Stimulated activated CD8-positive, alpha-beta memory T cell treated with anti-CD3 and anti-CD28 coated beads, Interleukin-15, amount 100 ng/mL, for 4 hours (primary cell): Measurements from ENCODE around the gene ZNF8.
"Not testable (repeated sequence)": the region's sequence is repeated elsewhere in the genome, so short reads cannot be mapped to it uniquely, and the experiment has no call there.

Source experiments
- DNase-seq, 2 donors: peaks; one replicate each; pipeline ENCODE4 v3.0.0-alpha.2; 2020; ENCODE audit warnings: low read depth in 2 of 2

Gene ZNF8

DNA sequence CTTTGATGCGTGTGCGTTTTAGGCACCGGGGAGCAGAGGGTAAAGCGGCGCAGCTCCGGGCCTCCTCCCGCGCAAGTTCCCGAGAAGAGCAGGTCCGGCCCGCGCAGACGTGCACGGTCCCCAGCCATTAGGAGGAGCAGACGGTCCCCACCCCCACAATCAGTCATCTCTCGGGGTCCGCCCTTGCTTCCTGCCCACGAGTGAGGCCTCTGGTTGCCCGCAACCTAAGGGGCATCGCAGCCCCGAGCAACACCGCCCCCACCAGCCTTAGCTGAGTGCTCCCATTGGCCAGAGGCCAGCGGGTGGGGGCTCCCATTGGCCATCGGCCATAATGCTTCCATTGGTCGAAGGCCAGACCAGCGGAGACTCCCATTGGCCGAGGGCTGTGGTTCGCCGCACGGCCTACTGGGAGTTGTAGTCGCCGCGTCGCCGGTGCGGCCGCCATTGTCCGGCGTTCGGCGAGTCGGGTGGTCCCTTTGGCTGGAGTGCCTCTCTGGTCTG is at the start of gene ZNF8:
Gene ZNF8 (plus strand): TSS at position 415 of the 501 bp plus-strand sequence. CDS start 127 bp downstream, outside the sequence.
- DNase-seq, result peak; percentile 97

- DNase-seq, result no peak
Observed at GRCh38 chr19:58229255-58229639, 49.5 kb upstream of the ZNF8 start.

DNA sequence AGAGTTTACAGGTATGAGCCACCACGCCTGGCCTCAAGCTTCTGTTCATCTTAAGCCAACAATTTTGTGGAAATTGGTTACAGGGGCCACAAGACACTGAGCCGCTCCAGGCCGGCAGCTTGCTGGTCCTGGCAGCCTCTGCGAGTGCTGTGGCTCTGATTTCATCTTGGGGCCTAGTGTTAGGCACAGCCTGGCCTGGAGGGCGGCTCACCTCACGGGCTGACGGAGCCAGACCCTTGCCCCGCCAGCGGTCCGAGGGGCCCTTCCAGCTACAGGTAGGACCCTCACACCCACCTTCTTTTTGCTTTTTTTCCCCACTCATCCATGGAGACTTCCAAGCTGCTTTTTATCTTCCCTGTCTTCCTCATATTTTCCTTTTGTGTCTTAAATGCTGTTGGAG is 41.4 kb upstream of the ZNF8 start:
- DNase-seq, result no peak

- DNase-seq, result no peak
Observed at GRCh38 chr19:58243351-58243750, 35.4 kb upstream of the ZNF8 start.

DNA sequence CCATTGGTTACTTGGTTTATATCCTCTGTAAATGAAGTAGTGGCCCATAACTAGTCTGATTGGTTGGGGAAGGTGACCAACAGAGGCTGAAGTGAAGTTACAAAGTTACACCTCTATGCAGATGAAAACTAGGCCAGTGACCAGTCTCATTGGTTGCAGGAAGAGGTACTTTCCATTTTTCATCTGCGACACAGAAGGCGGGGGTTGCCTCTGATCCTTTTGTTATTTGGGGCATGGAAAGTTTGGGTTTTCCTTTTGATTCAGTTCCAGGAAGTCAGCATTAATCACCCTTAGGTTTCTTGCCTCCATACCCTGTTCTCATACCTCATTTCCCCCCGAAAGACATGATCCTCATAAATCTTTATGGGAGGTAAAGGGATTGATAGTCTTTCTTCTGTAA is 29.9 kb upstream of the ZNF8 start:
- no peak for DNase-seq

DNA sequence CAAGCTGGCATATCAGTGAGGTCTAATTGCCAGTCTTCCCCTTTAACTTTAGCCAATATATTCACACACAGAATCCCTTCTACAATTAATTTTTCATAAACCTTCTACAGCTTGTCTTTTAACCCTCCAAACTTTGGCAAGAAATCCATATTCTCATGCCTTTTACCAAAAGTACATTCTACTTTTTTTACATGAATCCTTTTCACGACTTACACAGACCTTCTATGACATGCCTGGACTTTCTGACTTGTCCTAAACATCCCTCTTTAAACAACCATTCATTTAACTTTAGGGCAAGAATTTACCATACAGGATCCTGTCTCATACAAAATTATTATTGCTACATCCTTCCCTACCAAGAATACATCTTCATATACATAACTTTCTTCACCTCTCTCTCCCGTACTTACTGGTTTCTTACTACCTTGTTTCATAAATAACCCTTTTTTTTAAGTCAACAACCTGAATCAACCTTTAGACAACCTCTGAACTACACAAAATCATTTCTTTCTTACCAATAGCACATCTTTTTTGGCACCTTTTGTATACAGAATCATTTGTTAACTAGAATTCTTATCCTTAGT is 26.6 kb upstream of the ZNF8 start:
- no peak for DNase-seq

DNA sequence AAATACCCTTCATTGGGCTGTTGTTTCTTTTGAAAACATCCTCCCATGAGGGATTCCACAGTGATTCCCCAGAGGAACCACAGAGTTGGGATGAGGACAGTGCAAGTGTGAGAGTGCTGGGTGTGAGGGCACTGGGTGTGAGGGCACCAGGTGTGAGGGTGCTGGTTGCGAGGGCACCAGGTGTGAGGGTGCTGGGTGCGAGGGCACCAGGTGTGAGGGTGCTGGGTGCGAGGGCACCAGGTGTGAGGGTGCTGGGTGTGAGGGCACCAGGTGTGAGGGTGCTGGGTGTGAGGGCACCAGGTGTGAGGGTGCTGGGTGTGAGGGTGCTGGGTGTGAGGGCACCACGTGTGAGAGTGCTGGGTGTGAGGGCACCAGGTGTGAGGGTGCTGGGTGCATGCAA is 20.5 kb upstream of the ZNF8 start:
- not testable (repeated sequence) for DNase-seq

DNA sequence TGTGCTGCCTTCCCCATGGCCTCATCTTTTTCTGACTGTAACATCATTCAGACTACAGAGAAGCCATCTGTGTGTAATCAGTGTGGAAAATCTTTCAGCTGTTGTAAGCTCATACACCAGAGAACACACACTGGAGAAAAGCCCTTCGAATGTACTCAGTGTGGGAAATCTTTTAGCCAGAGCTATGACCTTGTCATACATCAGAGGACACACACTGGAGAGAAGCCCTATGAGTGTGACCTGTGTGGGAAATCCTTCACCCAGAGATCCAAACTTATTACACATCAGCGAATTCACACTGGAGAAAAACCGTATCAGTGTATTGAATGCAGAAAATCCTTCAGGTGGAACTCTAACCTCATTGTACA is 17.2 kb upstream of the ZNF8 start:
- DNase-seq, result no peak

GRCh38 chr19:58261968-58262921 is 16.5 kb upstream of the ZNF8 start:
- no peak for DNase-seq

GRCh38 chr19:58262922-58263296 is 15.8 kb upstream of the ZNF8 start:
- no peak for DNase-seq

GRCh38 chr19:58265100-58265499 is 13.7 kb upstream of the ZNF8 start:
- DNase-seq, result no peak

DNA sequence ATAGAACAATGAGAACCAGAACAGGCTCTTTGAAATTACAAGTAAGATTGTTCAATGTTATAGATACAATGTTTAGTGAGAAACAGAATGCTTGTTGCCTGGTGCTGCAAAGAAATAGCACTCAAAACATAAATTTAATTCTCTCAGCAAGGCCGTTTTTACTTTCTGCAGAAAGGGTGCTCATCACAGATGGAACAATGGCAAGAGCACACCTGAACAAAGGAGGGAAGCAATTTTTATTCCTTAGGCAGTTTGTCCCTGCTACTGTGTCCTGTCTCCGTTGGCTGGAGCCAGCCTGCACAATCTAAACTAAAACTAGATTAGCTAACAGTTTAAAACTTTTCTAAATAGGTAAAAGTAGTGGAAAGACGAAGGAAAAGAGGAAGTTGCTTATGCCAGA is 10.4 kb upstream of the ZNF8 start:
- DNase-seq, result no peak

- no peak for DNase-seq
Observed at GRCh38 chr19:58274771-58275201, 4.0 kb upstream of the ZNF8 start.

- no peak for DNase-seq
Observed at GRCh38 chr19:58275564-58275963, 3.2 kb upstream of the ZNF8 start.

GRCh38 chr19:58277197-58277596 is 1.6 kb upstream of the ZNF8 start:
- no peak for DNase-seq

DNA sequence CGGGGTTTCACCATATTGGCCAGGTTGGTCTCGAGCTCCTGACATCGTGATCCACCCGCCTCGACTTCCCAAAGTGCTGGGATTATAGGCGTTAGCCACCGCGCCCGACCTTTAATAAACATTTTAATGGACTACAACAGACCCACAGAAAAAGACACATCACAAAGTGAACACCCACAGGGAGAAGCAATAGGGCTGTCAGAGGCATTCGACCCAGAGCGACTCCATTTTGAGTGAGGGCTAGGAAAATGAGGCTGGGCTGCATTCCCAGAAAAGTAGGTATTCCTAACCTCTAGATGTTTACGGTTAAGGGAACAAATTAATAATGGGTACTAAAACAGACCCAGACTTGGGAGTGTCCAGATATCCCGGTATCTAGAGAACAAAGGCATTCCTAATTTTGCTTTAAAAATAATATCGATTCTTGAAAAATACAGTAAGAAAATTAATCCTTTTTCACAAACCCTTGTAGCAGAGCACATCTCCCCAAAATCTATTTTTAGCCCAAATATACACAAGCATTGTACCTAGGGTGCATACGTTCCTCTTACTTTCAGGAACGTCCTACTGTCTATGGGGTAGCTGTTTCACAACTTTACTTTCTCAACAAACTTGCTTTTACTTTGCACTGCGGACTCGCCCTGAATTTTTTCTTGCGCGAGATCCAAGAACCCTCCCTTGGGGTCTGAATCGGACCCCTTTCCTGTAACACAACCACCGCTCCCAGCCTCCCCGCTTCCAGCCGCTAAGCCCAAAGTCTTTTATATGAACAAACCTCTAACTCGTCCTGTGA is 811 bp upstream of the ZNF8 start:
- DNase-seq, result no peak

- peak; percentile 10 to 23 for DNase-seq
Observed at GRCh38 chr19:58279042-58279924, 528 bp downstream of the ZNF8 start.

DNA sequence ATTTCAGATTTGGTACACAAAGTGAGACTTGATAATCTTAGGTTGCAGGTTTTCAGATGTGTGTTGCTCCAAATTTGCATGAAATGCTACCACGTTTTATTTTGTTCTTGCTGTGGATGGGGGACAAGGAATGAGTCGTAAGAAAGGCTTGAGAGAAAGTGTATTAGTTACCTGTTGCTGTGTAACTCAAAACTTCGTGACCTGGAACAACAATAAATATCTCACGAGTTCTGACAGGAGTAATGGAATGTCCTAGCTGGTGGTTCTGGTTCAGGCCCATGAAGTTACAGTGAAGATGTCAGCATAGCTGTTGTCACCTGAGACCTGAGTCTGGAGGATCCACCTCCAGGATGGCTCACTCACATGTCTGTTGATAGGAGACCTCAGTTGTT is 1.2 kb downstream of the ZNF8 start:
- DNase-seq, result no peak

DNA sequence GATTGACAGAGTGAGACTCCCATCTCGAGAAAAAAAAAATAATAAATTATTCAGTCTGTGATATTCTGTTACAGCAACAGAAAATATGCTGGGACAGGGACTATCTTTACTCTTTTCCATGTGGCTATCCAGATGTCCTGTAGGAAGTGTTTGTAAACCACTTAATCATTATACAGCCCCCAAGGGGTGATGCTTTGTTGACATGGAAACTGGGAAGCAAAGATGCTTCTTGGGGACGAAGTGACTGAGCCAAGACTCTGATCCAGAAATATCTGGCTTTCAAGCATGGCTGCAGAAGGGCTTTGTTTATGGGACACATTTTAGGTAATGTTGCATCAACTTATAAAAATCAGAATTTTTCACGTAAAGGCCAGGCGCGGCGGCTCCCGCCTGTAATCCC is 5.4 kb downstream of the ZNF8 start:
- DNase-seq, result no peak

DNA sequence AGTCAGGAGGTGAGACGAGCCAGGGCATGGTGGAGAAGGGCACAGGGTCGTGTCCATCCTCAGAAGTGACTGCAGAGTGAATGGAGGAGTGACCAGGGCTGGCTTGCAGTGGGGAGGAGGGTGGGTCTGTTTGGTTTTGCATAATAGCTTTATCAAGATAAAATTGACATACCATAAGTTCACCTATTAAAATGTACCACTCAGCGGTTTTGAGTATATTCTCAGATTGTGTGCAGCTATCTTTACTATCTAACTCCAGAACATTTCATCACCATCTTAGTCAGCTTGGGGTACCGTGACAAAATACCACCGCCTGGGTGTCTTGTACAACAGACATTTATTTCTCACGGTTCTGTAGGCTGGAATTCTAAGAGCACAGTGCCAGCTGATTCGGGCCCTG is 13.2 kb downstream of the ZNF8 start:
- no peak for DNase-seq

DNA sequence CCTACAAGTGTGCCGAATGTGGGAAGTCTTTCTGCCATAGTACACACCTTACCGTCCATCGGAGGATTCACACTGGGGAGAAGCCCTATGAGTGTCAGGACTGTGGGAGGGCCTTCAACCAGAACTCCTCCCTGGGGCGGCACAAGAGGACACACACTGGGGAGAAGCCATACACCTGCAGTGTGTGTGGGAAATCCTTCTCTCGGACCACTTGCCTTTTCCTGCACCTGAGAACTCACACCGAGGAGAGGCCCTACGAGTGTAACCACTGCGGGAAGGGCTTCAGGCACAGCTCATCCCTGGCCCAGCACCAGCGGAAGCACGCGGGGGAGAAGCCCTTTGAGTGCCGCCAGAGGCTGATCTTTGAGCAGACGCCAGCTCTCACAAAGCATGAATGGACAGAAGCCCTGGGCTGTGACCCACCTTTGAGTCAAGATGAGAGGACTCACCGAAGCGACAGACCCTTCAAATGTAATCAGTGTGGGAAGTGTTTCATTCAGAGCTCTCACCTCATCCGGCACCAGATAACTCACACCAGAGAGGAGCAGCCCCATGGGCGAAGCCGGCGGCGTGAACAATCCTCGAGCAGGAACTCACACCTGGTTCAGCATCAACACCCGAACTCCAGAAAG is 16.1 kb downstream of the ZNF8 start:
- DNase-seq, result no peak
